SIG-M5 (cell line): ENCODE data around the gene CCN5.
"Not testable (repeated sequence)": the region's sequence is repeated elsewhere in the genome, so short reads cannot be mapped to it uniquely, and the experiment has no call there.

Experiments used
- DNase-seq: peaks from one replicate; lab custom pipeline; 2025; lab: John Stamatoyannopoulos, UW

CCN5 gene, protein sequence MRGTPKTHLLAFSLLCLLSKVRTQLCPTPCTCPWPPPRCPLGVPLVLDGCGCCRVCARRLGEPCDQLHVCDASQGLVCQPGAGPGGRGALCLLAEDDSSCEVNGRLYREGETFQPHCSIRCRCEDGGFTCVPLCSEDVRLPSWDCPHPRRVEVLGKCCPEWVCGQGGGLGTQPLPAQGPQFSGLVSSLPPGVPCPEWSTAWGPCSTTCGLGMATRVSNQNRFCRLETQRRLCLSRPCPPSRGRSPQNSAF

DNA sequence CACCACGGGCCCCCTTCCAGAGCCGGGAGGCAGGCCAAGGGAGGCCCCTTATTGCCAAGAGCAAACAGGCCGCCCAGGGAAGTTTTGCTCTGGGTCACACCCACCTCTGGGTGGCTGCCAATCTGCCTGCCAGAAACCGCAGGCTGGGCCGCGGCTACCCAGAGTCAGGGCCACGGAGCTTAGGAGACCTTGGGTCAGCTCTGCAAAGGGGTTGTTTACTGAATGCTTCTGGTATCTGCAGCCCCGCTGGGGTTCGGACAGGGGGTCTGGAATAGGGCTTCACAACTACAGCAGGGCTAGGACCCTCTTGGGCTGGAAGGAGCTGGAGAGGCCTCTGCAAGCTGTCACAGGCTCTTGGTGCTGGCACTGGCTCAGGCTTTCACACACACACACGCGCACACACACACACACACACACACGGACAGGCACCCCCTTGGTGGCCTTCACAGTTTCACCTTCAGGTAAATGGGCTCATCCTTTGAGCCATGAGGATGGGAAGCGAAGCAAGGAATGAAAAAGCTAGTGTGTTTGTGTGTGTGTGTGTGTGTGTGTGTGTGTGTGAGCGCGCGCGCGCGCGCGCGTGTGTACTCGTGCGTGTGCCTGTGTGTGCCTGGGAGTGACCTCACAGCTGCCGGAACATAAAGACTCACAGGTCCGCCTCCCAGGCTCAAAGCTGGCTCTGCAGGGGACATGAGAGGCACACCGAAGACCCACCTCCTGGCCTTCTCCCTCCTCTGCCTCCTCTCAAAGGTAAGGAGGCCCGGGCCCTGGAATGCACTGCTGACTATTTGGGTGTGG is at the start of gene CCN5:
Gene CCN5 (plus strand): TSS at position 669 of the 798 bp plus-strand sequence. CDS start 22 bp downstream, at position 691.
- no peak for DNase-seq

DNA sequence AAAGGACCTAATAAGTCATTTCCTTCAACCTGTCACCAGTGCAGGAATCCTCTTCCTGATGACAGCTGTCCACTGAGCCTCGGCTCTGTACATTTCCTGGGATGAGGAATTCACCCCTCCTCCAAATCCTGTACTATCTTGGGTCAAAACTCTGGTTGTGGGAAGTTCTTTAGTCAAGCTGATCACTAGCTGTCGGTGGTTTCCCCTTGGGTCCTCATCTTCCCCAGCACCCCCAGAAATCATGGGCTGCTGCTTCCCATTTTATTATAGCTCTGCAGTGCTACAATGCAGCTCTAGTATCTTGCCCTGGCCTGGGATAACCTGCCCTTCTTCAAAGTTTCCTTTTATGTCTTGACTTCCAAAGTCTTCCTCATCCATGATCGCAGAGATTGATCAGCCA is 49.1 kb upstream of the CCN5 start:
- no peak for DNase-seq

DNA sequence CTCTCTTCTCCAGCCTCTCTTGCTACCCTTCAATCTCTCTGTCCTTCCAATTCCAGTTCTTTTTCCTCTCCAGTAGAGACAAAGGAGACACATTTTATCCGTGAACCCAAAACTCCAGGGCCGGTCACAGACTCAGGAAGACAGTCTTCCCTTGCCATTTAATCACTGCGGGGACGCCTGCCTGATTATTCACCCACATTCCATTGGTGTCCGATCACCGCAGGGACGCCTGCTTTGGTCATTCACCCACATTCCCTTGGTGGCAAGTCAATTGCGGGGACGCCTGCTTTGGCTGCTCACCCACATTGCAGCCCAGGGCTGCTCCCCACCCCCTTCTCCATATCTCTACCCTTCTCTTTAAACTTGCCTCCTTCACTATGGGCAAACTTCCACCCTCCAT is 44.3 kb upstream of the CCN5 start:
- not testable (repeated sequence) for DNase-seq

DNA sequence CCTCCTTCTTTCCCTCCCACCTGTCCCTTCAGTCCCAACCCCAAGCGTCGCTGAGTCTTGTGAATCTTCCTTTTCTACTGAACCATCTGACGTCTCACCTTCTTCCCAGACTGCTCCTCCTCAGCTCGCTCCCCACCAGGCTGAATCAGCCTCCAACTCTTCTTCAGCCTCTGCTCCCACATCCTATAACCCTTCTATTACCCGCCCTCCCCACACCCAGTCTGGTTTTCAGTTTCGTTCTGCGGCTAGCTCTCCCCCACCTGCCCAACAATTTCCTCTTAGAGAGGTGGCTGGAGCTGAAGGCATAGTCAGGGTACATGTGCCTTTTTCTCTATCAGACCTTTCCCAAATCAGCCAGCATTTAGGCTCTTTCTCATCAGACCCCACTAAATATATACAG is 43.6 kb upstream of the CCN5 start:
- not testable (repeated sequence) for DNase-seq

DNA sequence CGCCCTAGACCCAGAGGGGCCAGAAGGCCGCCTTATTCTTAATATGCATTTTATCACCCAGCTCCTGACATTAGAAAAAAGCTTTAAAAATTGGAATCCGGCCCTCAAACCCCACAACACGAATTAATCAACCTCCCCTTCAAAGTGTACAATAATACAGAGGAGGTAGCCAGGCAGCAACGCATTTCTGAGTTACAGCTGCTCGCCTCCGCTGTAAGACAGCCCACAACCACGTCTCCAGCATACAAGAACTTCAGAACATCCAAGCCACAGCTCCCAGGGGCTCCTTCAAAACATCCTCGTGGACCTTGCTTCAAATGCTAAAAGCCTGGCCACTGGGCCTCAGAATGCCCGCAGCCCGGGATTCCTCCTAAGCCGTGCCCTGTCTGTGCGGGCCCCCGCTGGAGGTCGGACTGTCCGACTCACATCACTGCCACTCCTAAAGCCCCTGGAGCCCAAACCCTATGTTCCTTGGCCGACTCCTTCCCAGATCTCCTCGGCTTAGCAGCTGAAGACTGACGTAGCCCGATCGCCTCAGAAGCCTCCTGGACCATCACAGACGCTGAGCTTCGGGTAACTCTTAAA is 42.8 kb upstream of the CCN5 start:
- DNase-seq: not testable (repeated sequence)

DNA sequence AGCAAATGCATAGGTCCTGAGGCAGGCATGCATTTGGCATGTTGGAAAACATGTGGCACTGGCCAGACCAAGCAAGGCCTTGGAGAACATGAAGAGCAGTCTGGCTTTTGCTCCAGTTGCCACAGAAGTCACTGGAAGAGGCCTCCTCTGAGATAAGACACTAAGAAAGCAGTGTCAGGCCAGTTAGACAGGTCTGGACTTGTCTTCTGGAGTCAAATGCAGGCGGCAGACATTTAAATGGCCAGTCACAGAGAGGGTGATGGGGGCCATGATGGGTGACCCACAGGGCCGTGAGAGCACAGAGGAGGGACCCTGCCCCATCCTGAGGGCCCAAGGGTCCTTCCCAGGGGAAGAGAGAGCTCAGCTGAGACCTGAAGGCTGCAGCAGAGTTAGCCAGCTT is 36.9 kb upstream of the CCN5 start:
- no peak for DNase-seq

DNA sequence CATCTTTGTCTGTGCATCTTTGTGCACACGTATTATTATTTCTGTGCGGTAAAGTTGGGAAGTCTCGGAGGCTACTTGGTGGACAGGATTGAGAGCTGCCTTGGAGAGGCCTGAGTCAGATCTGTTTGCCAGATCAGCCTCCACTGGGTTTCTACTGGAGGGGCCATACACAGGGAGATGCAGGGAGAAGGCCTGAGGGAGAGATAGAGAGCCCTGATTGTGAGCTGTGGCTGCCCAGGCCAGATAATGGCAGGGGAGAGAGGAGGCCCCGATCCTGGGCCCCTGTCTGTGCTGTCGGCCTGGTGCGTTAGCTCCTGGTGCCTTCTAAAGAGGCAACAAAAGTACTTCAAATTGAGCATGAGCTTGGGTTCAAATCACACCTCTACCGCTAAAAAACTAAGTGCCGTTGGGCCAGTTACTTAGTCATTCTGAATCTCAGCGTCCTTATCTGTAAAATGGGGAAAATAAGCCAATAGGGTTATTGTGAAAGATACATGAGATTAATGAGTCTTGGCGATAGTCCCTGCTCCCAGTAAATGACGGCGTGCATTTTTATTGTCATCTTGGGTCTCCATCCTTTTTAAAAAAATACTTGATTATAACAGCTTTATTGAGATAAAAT is 36.1 kb upstream of the CCN5 start:
- DNase-seq: no peak

DNA sequence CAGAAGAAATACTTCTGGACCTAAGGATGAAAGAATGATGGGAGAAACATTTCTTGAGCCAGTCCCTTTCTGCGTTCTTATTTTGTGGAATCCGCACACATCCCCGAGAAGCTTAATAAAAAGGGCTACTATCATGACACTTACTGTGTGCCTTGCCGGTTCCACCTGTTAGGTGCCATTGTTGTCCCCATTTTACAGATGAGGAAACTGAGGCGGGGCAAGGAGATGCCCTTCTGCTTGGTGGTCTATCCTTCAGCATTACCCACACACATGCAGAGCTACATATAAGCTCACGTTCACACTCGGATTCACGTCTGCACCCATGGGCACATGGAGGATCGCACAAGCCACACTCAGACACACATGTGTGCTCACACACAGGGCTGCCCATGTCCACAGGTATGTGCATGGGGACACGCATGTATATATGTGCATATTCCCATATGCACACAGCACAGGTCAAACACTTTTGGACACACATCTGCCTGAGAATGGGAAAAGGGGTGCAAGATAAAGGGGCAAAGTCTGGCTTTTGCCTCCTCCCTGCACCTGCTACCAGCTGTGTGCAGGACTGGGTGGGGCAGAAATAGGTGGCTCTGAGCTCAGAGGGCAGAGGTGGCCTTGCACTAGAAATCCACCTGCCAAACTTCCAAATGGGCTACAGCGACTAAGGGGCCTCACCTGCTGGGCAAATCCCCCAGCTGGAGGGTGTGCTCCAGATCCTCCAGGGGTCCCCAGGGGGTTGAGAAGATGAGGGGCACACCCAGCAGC is 33.2 kb upstream of the CCN5 start:
- no peak for DNase-seq

DNA sequence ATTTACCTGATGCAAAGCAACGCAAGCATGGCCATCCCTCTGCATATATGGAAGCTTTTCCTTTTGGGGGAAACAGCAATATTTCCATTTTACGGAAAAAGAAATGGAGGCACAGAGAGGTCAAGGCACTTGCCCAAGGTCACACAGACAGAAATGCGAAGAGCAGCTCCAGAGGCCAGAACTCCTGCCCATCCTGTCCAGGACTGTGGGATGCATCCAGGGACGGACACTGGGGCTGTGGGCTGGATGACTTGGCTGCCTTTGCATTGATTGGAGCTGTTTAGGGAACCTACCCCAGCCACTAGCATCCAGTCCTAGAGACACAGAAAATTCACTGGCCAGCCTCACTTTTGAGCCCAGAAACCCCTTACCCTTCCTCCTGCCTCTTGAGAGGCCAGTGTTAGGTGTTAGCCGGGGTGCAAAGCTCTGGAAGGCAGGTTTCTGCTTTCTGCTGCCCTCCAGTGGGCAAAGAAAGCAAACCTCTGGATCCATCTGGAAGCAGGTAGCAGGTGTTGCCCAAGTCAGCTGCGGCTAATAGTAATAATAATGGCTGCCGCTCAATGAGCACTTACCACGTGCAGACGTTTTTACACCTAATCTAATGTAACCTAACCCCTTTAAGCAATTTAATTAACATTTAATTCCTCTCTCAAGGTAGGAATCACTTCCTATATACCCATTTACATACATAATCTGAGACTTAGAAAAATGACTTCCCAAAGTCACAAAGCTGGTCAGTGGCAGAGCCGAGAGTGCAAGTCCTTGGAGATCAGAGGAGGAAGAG is 31.7 kb upstream of the CCN5 start:
- DNase-seq: no peak

DNA sequence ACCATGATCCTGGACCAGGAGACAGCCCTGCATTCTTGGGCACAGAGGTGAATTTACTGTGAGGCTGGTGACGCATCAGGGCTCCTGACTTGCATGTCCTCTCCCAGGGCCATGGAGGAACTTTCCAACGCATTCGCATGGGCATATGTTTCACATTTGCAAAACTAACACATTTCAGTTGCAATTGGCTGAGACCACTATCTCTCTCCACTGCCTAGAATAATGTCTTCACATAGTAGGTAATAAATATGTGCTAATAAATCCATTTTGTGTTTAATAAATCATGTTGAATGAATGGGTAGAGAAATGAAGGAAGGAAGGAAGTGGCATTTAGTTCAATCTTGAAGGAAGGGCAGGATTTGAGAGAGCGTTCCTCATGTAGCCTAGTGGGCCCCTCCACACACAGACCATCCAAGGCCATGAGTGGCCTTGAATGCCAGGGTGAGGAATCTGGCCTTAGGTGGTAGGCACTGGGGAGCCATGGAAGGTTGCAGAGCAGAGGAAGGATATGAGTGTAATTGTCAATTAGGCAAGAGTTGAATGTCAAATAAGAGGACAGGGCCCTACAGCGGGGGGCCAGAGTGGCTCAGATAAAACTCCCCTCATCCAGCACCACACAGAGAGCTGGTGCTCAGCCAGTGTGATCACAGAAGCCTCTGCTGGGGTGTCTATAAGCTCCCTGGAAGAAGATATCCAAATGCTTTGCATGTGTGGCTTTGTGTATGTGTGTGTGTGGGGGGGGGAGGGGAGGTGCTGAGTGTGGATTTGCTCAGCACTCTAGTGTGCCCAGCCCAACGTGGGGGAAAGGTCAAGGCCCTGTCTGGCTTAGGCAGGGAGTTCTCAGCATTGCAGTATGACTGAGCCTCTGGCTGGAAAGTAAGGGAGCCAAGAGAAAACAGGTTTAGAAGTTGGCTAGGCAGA is 30.9 kb upstream of the CCN5 start:
- no peak for DNase-seq

DNA sequence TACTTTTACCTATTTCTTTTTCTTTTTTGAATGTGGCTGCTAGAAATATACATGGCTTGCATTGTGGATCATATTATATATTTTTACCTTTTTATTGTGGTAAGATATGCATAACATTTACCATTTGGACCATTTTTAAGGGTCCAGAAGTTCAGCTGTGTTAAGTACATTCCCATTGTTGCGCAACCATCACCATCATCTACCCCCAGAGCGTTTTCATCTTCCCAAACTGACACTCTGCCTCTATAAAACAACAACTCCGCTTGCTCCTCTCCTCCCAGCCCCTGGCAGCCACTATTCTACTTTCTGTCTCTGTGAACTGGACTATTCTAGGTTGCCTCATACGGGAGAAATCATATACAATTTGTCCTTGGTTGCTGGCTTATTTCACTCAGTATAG is 28.2 kb upstream of the CCN5 start:
- no peak for DNase-seq

DNA sequence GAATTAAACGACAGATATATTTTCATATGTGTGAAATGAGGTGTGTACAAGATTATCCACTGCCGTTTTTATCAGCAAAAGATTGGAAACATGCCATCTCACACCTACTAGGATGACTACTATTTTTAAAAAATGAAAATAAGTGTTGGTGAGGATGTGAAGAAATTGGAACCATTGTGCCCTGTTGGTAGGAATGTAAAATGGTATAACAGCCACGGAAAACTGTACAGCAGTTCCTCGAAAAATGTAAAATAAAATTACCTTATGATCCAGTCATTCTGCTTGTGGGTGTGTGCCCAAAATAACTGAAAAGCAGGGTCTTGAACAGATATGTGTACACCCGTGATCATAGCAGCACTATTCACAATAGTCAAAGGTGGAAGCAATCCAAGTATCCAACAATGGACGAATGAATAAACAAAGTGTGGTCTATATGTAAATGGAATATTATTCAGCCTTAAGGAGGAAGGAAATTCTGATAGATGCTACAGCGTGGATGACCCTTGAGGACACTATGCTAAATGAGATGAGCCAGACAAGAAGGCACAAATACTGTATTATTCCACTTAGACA is 27.0 kb upstream of the CCN5 start:
- DNase-seq: no peak

DNA sequence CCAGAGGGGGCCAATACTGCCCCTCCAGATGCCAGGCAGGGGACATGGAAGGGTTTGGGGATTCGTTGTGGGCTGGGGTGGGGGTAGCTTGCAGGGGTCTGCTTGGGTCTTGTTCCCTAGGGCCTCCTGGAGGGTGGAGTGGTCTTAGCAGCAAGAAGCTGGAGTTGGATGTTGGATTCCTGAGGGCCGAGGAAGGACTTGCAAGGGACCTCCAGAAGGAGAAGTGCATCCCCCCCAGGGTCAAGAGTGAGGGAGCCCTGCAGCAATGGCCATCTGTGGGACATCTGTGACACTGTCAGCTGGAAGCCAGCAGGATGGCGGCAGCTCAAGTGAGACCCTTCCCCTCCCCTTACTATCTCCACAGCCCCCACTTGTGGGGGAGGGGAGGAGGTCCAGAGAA is 25.4 kb upstream of the CCN5 start:
- no peak for DNase-seq

DNA sequence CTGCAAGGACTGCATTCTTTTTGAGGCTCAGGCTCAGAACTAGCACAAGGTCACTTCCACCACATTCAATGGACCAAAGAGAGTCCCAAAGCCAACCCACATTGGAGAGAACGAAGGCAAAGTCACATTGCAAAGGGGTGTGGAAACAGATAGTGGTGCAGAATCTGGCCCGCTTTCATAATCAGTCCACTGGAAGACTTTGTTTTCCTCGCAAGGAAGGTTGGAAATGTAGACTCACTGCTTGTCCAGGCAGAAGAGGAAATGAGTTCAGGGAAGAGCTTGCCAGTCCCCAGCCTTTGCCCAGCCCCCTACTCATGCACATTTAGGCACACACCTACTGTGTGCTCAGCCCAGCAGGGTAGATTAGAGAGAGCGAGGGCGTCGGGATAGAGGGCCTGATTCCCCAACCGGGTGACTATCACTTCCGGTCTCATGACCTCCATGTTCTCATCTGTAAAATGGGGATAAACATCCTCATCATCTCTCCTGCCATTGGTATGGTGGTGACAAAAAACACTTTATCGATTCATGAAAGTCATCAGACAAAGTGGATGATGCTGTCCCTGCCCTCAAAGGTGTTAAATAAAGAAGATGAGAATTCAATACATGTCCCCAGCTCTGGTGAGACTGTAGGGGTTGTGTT is 24.3 kb upstream of the CCN5 start:
- DNase-seq: no peak

DNA sequence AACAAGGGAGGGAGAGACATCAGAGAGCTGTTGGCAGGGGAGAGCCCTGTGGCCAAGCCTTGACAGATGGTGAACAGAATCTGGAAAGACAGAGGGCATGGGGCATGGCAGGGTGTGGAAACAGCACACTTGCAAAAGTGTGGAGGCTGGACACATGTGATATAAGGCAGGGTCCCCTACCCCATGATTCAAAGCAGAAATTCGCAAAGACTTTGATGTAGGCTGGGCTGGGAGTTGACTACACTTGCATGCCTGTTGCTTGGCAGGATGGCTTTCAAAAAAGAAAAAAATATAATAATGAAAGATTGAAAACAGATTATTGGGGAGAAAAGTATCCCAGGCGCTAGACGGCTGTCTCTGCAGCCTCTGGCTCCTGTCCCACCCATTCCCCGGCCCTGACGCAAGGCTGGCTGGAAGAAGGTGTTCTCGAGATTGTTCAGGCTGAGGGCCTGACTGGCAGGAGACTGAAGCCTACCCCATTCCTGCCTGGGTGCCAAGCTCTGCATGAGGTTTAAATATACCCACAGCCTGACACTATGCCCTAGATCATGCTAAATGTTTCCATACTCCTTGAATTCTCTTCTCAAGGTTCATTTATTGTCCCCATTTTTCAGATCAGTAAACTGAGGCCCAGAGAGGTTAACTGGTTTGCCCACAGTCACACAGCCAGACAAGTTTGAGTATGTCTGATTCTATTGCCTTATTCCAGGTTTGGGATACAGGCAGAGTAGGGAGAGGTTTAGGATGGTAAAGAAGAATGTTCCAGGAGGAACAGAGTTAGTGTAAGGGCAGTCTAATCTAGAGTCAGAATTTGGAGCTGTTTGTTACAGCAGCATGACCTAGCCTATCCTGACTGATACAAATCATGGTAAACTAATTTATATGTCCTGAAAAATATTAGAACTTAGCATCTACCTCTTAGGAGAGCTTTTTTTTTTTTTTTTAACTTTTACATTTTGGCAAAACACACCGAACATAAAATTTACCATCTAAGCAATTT is 23.4 kb upstream of the CCN5 start:
- DNase-seq: no peak

DNA sequence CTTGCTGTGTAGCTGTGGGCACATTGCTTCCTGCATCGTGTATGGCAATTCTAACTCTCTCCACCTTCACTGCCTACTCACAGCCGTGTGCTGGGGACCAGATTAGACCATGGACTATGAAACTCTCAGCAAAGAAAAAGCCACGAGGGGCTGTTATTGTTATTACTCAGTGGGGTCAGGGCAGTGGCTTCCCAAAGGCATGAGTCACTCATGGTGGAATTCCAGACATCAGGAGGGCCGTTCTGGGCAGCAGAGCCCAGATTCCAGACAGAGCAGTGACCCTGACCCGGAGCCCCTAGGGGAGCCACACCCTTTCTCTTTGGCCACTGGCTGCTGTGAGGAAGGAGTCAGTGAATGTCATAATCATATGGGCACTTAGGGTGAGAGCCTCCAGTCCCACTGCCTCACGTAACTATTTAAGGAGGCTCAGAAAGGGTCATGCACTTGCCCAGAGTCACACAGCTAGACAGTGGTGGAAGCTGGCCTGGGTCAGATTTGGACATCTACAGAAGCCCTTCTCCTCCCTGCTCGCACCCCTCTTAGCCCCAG is 22.2 kb upstream of the CCN5 start:
- no peak for DNase-seq

DNA sequence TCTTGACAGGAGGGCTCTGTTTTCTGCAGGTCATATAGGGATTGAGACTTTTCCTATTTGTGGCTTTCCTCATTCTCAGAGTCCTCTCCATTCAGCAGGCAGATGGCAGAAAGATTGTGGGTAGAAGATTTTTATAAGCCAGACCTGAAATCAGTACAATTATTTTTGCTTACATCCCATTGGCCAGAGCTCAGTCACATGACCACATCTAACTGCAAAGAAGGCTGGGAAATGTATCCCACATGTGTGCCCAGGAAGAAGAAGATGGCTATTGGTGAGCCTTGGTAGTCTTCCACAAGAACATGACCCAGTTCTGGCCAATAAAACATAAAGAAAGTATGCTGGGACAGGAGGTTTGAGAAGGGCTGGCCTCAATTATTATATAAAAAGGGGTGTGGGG is 21.5 kb upstream of the CCN5 start:
- no peak for DNase-seq

DNA sequence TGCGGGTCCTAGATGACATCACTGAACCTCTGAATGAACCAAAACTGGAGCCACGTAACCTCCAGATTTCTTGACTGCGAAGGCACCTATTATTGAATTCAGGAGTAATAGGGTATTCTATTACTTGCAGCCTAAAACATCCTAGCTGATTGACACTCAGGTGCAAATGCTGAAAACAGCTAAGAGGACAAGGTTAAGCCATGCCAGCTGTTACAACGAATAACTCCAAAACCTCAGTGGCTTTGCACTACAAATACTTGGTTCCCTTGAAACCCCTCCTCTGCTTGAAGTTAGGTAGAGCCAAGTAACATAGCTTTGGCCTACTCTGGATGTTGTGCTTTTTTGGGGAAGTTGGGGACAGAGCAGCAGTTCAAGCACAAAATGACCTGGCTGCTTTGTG is 21.0 kb upstream of the CCN5 start:
- DNase-seq: no peak
